ENCODE measurements around the gene RHOJ. TPM values are rescaled to one million over a fixed set of nuclear protein-coding genes. Genes with fewer than 3 reads are reported as not detected.

Gene RHOJ
- total RNA-seq, 4 donors from 2014 or later, result 0.64 to 9.5 (median 0.87) TPM

Other genes with a start within 250 kb of the RHOJ start
- gene KCNH5, start 159.0 kb upstream of the RHOJ start, total RNA-seq, result under 1 TPM in 2 of 4 donors, not detected in 2; under 0.01 to 0.06 TPM
- not detected for gene GPHB5, start 114.5 kb downstream of the RHOJ start, total RNA-seq

Data from esophagus squamous epithelium (tissue), 4 donors.